HG02759 (cell line): ENCODE data around the gene GSTM1.

Experiments used
- ATAC-seq: cut with Tn5 transposase; IDR thresholded peaks from one replicate; pipeline ENCODE4 v1.9.1; 2021; ENCODE audit warnings: mild to moderate bottlenecking, moderate library complexity; ENCODE audit not compliant: unreplicated experiment

GSTM1 gene

DNA sequence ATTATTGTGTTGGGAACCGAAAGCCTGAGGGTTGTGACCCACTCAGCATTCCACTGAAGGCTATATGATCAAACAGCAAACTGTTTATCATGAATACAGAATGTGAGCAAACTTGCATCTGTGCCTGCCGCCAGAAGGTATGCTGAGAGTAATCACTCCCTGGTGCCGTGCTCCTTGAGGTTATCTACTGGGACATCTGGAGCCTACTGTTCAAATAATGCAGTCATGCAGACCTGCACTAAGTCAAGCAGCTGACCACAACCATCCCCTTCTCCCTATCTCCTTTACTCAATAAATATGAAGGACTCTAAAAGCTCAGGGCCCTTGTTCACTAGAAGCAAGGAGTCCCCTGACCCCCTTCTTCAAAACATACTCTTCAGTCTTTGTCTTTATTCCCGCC is 37.9 kb downstream of the GSTM1 start:
- ATAC-seq: no peak

DNA sequence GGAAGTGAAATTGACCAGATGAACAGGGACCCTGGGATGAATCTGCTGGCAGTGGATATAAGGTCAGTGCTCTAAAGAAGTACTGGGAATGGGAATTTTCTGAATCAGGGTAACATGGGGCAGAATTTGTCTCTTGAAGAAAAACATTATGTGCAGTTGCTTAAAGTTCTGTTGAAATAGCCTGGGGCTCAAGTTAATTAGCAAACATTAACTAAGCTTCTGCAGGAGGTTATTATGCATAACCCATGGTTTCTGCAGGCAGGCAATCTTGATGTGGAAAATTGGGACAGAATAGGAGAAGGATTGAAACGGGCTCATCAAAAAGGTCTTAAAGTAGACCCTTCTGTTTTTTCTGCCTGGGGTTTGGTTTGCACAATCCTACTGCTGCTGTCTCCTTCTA is 38.4 kb downstream of the GSTM1 start:
- no peak for ATAC-seq

DNA sequence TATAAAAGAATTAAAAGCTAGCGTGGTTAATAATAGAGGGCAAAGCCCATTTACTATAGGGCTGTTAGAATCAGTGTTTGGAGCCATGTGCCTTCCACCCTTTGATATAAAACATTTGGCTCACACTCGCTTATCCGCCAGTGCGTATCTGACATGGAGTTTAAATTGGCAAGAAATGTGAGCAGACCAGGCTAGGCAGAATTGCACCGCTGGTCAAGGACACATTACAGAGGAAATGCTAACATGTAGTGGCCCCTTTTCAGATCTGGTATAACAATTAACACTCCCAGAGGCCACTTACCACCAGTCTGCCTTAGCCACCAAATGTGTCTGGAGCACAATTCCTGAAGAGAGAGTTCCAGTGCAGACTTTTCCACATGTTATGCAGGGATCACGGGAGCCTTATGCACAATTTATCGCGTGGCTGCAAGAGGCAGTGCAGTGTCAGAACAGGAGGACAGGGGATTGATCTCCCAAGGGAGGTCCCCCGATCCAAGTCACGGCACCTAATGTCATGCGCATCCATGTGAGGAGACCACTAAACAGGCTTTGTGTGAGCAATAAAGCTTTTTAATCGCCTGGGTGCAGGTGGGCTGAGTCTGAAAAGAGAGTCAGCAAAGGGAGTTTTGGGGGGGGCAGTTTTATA is 39.2 kb downstream of the GSTM1 start:
- ATAC-seq: no peak

DNA sequence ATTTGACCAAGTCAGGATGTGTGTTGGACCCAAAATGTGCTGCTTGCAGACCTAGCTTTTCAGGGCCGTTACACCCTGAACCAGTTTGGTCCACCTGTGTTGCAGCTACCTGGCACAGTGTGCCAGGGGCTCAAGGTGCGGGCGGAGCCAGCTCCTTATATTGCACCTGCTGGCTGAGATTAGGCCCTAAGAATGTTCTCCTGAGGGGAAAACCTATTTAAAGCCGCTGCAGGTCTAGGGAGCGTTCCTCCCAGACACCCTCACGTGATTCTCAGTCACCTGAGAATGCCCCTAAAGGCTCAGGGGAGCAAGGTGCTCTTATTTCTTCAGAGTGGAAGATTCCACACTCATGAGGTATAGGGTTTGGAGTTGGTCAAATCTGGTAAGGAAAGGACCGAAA is 41.3 kb downstream of the GSTM1 start:
- no peak for ATAC-seq

DNA sequence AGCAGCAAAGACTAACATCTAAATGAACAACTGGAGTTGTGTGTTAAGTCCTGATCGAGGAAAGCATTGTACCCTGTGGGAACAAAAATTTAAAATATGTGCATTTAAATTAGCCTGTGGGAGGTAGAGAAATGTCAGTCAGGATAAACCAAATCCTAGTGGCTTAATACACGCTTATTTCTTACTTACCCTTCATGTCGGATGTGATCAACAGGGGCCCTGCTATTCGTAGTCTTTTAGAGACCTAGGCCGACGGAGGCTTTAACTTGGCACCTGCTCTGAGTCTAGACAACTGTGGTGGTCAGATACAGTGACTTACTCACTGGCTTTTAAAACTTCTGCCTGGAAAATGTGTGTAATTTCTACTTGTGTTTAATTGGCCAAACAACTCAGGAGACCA is 43.0 kb downstream of the GSTM1 start:
- no peak for ATAC-seq

DNA sequence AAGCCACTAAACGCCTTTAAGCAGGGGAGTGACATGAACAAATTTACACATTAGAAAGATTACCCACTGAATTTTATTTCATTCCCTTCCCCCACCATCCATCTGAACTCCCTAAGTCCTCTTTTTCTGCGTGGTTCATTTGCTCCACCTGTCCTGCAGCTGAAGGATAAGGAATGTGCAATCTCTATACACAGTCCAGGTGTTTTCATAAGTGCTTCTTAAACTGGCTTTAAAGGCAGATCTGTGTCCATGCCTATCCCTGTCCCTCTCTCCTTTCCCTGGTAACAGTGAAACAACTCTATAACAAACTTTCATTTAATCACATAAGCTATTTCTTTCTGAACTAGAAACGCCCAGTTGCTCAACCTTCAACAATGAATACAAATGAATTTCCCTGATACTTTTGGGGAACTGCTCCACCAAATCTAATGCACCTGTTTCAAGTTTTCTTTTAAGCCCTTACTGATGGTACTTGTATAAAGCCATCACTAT is 44.8 kb downstream of the GSTM1 start:
- no peak for ATAC-seq

DNA sequence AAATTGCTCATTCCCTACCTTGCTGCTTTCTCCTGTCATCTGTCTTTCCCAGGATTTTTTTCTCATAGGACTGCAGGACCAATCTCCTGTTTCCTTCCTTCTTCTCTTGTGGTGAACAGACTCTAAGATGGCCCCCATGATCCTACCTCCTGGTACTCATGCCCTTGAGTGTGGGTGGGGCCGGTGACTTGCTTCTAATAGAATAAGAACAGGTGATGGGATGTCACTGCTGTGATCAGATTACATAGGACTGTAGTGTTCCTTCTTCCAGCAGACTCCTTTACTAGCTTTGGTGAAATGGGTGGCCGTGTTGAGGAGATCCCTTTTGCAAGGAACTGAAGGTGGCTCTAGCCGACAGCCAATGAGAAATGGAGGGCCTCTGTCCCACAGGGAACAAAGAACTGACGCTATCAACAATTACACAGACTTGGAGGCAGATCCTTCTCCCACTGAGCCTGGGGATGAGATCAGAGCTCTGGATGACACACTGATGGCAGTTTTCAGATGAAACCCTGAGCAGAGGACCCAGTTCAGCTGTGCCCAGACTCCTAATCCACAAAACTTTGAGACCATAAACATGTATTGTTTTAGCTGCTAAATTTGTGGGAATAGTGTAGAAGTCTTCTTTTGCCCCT is 45.7 kb downstream of the GSTM1 start:
- no peak for ATAC-seq

DNA sequence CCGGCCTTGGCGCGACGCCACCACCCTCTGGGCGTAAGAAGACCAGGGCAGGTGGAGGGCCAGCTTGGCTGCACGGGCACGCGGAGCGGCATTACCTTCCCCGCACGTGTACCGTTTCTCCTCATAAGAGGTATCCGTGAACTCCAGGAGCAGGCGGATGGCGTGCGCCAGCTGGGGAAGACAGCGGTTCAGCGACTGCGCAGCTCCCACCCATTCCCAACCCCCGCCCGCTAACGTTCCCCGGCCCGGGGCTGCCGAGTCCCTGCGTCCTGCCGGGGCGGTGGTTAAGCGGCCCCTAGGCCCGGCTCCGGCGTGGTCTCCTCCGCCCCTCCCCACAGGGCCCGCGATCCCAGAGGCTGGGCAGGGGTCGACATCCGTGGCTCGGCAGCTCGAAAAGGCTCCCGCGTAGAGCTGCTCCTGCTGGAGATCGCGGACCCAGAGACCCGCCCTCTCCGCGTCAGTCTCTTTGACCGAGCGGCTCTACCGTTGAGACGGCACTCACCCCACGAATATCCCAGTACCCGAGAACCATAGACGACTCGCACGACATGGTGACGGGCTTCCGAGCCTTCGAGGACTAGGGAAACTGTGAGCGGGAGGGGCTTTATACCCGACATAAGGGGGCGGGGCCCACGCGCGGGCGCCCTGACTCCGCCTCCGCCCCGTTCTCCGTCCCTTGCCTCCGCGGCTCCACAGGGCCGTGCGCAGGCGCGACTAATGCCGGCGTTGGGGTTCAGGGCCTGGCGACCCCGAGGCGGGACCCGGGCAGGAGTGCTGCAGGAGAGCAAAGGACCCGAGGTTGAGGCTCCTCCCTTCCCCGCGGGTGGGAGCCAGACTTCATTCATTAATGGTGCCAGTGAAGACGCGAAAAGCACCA is 52.4 kb downstream of the GSTM1 start:
- ATAC-seq: peak; percentile 87

DNA sequence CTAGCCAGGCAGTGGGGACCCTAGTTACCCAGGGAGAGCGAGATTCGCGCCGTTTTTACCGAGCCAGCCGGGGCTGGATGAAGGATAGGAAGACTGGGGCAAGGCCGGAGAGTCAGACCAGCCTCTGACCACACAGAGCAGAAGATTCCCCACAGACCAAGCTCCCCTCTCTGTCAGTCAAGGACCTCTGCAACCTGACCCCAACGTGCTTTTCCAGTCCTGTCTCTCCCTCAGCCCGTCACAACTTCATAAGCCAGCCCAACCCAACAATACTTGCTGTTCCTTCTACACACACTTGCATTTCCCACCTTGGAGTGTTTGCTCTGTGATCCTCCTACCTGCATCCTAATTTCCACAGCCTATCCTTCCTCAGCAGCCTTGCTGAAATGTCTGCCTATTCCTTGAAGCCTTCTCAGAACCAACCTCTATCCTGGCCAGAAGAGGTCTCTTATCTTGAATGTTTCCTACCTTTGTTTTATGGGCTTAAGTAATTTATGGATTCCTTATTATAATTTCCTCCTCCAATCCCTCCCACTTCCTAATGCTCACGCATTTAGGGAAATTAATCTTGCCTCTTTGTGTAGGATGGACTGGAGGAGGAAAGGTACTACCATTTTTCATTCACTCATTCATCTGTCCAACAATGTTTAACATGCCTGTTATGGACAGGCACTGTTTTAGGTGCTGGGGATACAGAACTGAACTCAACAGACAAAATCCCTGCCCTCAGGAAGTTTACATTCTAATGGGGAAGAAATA is 53.2 kb downstream of the GSTM1 start, which contains the start of gene GSTM3:
TSS of gene GSTM3 (minus strand) at position 424 of the 759 bp plus-strand sequence. CDS start 751 bp downstream, outside the sequence.
- peak; percentile 27 for ATAC-seq
